HepG2 (cell line): ENCODE data around the gene ZC3H18. TPM values are rescaled to one million over a fixed set of nuclear protein-coding genes. Genes with fewer than 3 reads are reported as not detected.

Experiments
- AHR ChIP-seq: IDR thresholded peaks from 2 replicates; pipeline ENCODE4 v1.6.1; 2018; ENCODE audit warnings: missing genetic modification reagents, missing compliant biosample characterization
- JARID2 ChIP-seq: sonication (generic); formaldehyde crosslinking; IDR thresholded peaks from 2 replicates; pipeline ENCODE4 v1.8.1; 2023; ENCODE audit warnings: missing genetic modification reagents, inconsistent platforms; ENCODE audit not compliant: insufficient replicate concordance
- KDM6A ChIP-seq: IDR thresholded peaks from 2 replicates; pipeline ENCODE4 v1.6.1; 2016; ENCODE audit warnings: low read depth
- KLF12 ChIP-seq: sonication (generic); formaldehyde crosslinking; IDR thresholded peaks from 2 replicates; pipeline ENCODE4 v1.4.0; 2020; ENCODE audit warnings: missing genetic modification reagents, borderline replicate concordance
- MBNL3 ChIP-seq: fragments of 250-450 bp; sonication (Bioruptor Pico); conservative IDR thresholded peaks from 2 replicates; pipeline ENCODE4 v1.8.0; 2022; ENCODE audit warnings: mild to moderate bottlenecking, inconsistent platforms
- NAIF1 ChIP-seq: sonication (generic); formaldehyde crosslinking; IDR thresholded peaks from 2 replicates; pipeline ENCODE4 v1.5.0; 2020; ENCODE audit warnings: mild to moderate bottlenecking, missing genetic modification reagents, borderline replicate concordance
- PHF8 ChIP-seq: sonication (generic); formaldehyde crosslinking; IDR thresholded peaks from 2 replicates; pipeline ENCODE4 v1.5.0; 2020; ENCODE audit warnings: missing genetic modification reagents
- POLR2AphosphoS5 ChIP-seq: IDR thresholded peaks from 2 replicates; pipeline ENCODE4 v1.6.1; 2012; ENCODE audit warnings: low read depth, low read length
- PRMT3 ChIP-seq: sonication (generic); formaldehyde crosslinking; IDR thresholded peaks from 2 replicates; pipeline ENCODE4 v1.8.1; 2022; ENCODE audit warnings: low read depth, mild to moderate bottlenecking, moderate library complexity, missing genetic modification reagents, borderline replicate concordance
- RARA ChIP-seq: IDR thresholded peaks from 2 replicates; pipeline ENCODE4 v1.6.1; 2016; ENCODE audit warnings: missing genetic modification reagents, missing compliant biosample characterization
- RBM22 ChIP-seq: fragments of 200-400 bp; formaldehyde crosslinking; optimal IDR thresholded peaks from 2 replicates; pipeline ENCODE3; 2017; ENCODE audit warnings: mild to moderate bottlenecking, low read length, moderate library complexity
- SATB2 ChIP-seq: sonication (generic); formaldehyde crosslinking; IDR thresholded peaks from 2 replicates; pipeline ENCODE4 v1.5.0; 2020; ENCODE audit warnings: missing genetic modification reagents
- SMC3 ChIP-seq: IDR thresholded peaks from 2 replicates; pipeline ENCODE4 v1.6.1; 2011; ENCODE audit warnings: low read length, improper control_type of control experiment
- SP140L ChIP-seq: sonication (generic); formaldehyde crosslinking; IDR thresholded peaks from 2 replicates; pipeline ENCODE4 v1.4.0; 2020; ENCODE audit warnings: missing genetic modification reagents, borderline replicate concordance
- SP4 ChIP-seq: sonication (generic); formaldehyde crosslinking; IDR thresholded peaks from 2 replicates; pipeline ENCODE4 v1.8.1; 2023; ENCODE audit warnings: mild to moderate bottlenecking, missing genetic modification reagents
- SRF ChIP-seq: IDR thresholded peaks from 2 replicates; pipeline ENCODE4 v1.6.1; 2011; ENCODE audit warnings: mild to moderate bottlenecking, low read depth, low read length, moderate library complexity
- ZFX ChIP-seq: sonication (generic); formaldehyde crosslinking; IDR thresholded peaks from 2 replicates; pipeline ENCODE4 v1.4.0; 2020; ENCODE audit warnings: mild to moderate bottlenecking, low read depth, missing genetic modification reagents, moderate library complexity
- ZNF263 ChIP-seq: sonication (generic); formaldehyde crosslinking; IDR thresholded peaks from 2 replicates; pipeline ENCODE4 v1.4.0; 2020; ENCODE audit warnings: missing genetic modification reagents
- ZNF333 ChIP-seq: sonication (generic); formaldehyde crosslinking; IDR thresholded peaks from 2 replicates; pipeline ENCODE4 v1.4.0; 2020; ENCODE audit warnings: mild to moderate bottlenecking, missing genetic modification reagents, borderline replicate concordance
- ZNF577 ChIP-seq: sonication (generic); formaldehyde crosslinking; IDR thresholded peaks from 2 replicates; pipeline ENCODE4 v1.4.0; 2020; ENCODE audit warnings: mild to moderate bottlenecking, low read depth, missing genetic modification reagents, borderline replicate concordance
- ZNF749 ChIP-seq: sonication (generic); formaldehyde crosslinking; IDR thresholded peaks from 2 replicates; pipeline ENCODE4 v1.8.0; 2022; ENCODE audit warnings: mild to moderate bottlenecking, missing genetic modification reagents, moderate library complexity, borderline replicate concordance
- ZNF850 ChIP-seq: sonication (generic); formaldehyde crosslinking; conservative IDR thresholded peaks from 2 replicates; pipeline ENCODE4 v1.9.0; 2021; ENCODE audit warnings: mild to moderate bottlenecking, missing genetic modification reagents
- ZZZ3 ChIP-seq: sonication (generic); formaldehyde crosslinking; IDR thresholded peaks from 2 replicates; pipeline ENCODE4 v1.4.0; 2020; ENCODE audit warnings: missing genetic modification reagents, mild to moderate bottlenecking, borderline replicate concordance
- polyA plus RNA-seq, 8 experiments: library from polyadenylated mRNA; depleted of rRNA in 3 of 8; stranded (reverse) in 7 of 8; unstranded in 1 of 8; fragments of >200 nt; fragmentation: Illumina TruSeq in 4 of 8; extraction: Trizol in 4 of 8; gene quantifications; 2 replicates each; pipeline versions ENCODE4 v1.2.1 to v1.2.3, GENCODE V29; 2011 to 2016; ENCODE audit warnings: low read depth in 4 of 8, missing spikeins in 1 of 8, mixed read lengths in 1 of 8; ENCODE audit not compliant: insufficient read depth in 1 of 8
- total RNA-seq, 5 experiments: library from RNA; depleted of rRNA; stranded (reverse); fragments of >200 nt; fragmentation: Illumina TruSeq; extraction: Trizol; gene quantifications; 2 replicates each; pipeline ENCODE4 v1.2.3, GENCODE V29; 2016; ENCODE audit warnings: low read depth in 1 of 5
- TF ChIP-seq, protein P1 (sequence below): sonication (generic); formaldehyde crosslinking; IDR thresholded peaks from 2 replicates; pipeline ENCODE4 v1.5.1; 2020; ENCODE audit warnings: missing genetic modification reagents, mild to moderate bottlenecking, borderline replicate concordance
- TF ChIP-seq, protein P2 (sequence below): IDR thresholded peaks from 2 replicates; pipeline ENCODE4 v1.6.1; 2016; ENCODE audit warnings: missing compliant biosample characterization, missing genetic modification reagents, borderline replicate concordance
- TF ChIP-seq, protein P3 (sequence below): sonication (generic); formaldehyde crosslinking; IDR thresholded peaks from 2 replicates; pipeline ENCODE4 v1.5.0; 2020; ENCODE audit warnings: mild to moderate bottlenecking, missing genetic modification reagents

Gene ZC3H18
- total and polyA plus RNA-seq, 2 of the 13 experiments (the other 11 are each of a cell fraction or from before 2014, with no cell fraction given): 11.2 to 27.4 TPM

DNA sequence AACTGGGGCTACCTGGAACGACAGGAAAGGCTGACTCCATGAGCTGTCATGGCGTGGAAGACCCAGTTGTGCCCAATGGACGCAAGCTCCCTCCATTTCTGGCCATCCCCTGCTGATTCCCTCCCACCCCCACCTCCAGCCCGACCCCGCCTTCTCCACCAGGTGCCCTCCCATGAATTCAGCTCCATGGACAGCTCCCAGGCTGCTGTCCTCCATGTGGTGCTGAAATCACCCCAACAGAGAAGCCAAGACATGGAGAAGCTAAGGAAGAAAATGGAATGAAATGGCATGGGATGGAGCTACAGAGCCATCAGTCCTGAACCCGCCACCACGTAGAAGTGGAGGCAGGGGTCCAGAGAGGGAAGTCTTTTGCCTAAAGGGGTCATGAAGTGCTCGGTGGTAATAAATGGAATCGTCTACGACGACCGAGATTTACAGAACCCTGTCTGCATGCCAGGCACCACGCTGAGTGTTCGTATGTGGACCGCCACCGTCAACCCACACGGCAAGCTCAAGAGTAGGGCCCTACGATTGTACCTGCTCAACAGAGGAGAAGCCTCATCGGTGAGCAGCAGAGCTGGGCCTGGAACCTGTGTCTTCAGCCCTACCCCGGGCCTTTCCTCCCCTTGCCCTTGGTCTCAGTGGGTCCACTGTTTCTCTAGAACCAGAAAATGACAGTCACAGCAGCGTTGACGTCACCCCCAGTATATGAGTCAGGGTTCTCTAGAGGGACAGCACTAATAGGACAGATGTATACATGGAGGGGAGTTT, 9.3 kb upstream of the ZC3H18 start (continued):
- TF ChIP-seq, protein P1, sequence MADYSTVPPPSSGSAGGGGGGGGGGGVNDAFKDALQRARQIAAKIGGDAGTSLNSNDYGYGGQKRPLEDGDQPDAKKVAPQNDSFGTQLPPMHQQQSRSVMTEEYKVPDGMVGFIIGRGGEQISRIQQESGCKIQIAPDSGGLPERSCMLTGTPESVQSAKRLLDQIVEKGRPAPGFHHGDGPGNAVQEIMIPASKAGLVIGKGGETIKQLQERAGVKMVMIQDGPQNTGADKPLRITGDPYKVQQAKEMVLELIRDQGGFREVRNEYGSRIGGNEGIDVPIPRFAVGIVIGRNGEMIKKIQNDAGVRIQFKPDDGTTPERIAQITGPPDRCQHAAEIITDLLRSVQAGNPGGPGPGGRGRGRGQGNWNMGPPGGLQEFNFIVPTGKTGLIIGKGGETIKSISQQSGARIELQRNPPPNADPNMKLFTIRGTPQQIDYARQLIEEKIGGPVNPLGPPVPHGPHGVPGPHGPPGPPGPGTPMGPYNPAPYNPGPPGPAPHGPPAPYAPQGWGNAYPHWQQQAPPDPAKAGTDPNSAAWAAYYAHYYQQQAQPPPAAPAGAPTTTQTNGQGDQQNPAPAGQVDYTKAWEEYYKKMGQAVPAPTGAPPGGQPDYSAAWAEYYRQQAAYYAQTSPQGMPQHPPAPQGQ: no peak
- TF ChIP-seq RBM22: no peak
- peak; percentile 67; the same call in 1 of the 2 replicates for TF ChIP-seq NAIF1 (CRISPR knock-in tag)
- TF ChIP-seq KLF12 (CRISPR knock-in tag): peak; percentile 99
- peak; percentile 92 for TF ChIP-seq KDM6A (CRISPR knock-in tag)
- TF ChIP-seq ZNF577 (CRISPR knock-in tag): peak; percentile 98
- no peak for TF ChIP-seq MBNL3
- TF ChIP-seq ZFX (CRISPR knock-in tag): 0 out of 2 replicates have a peak, but pooled peaks have one; percentile 39
- peak; percentile 72 for TF ChIP-seq PHF8 (CRISPR knock-in tag)
- TF ChIP-seq POLR2AphosphoS5: no peak
- TF ChIP-seq ZNF850: peak; percentile 98
- TF ChIP-seq, protein P2, sequence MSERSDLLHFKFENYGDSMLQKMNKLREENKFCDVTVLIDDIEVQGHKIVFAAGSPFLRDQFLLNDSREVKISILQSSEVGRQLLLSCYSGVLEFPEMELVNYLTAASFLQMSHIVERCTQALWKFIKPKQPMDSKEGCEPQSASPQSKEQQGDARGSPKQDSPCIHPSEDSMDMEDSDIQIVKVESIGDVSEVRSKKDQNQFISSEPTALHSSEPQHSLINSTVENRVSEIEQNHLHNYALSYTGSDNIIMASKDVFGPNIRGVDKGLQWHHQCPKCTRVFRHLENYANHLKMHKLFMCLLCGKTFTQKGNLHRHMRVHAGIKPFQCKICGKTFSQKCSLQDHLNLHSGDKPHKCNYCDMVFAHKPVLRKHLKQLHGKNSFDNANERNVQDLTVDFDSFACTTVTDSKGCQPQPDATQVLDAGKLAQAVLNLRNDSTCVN (CRISPR knock-in tag): peak; percentile 99
- TF ChIP-seq ZNF333 (CRISPR knock-in tag): peak; percentile 100
- TF ChIP-seq SATB2 (CRISPR knock-in tag): peak; percentile 99
- peak; percentile 89 for TF ChIP-seq SP4
- TF ChIP-seq, protein P3, sequence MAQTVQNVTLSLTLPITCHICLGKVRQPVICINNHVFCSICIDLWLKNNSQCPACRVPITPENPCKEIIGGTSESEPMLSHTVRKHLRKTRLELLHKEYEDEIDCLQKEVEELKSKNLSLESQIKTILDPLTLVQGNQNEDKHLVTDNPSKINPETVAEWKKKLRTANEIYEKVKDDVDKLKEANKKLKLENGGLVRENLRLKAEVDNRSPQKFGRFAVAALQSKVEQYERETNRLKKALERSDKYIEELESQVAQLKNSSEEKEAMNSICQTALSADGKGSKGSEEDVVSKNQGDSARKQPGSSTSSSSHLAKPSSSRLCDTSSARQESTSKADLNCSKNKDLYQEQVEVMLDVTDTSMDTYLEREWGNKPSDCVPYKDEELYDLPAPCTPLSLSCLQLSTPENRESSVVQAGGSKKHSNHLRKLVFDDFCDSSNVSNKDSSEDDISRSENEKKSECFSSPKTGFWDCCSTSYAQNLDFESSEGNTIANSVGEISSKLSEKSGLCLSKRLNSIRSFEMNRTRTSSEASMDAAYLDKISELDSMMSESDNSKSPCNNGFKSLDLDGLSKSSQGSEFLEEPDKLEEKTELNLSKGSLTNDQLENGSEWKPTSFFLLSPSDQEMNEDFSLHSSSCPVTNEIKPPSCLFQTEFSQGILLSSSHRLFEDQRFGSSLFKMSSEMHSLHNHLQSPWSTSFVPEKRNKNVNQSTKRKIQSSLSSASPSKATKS: no peak; the same call in 1 of the 2 replicates
- peak; percentile 100 for TF ChIP-seq AHR (CRISPR knock-in tag)
- TF ChIP-seq ZZZ3 (CRISPR knock-in tag): peak; percentile 97
- peak; percentile 87; the same call in 1 of the 2 replicates for TF ChIP-seq PRMT3 (CRISPR knock-in tag)
- TF ChIP-seq ZNF749 (CRISPR knock-in tag): peak; percentile 99
- peak; percentile 100 for TF ChIP-seq JARID2 (CRISPR knock-in tag)
- peak; percentile 95 for TF ChIP-seq RARA
- TF ChIP-seq ZNF263 (CRISPR knock-in tag): peak; percentile 89
- TF ChIP-seq SRF: no peak
- TF ChIP-seq SMC3: no peak
- peak; percentile 100; the same call in 1 of the 2 replicates for TF ChIP-seq SP140L
